Neuron (in vitro differentiated cells): Measurements from ENCODE around the gene RYR2.

Experiments used
- H2AFZ ChIP-seq: one replicate; pipeline ENCODE4 v1.6.1; 2013; ENCODE audit warnings: low read depth, mild to moderate bottlenecking, inconsistent platforms, low read length, moderate library complexity
- H3K27me3 ChIP-seq: one replicate; pipeline ENCODE4 v1.6.1; 2013; ENCODE audit warnings: low read length; ENCODE audit not compliant: insufficient read depth
- H3K36me3 ChIP-seq: one replicate; pipeline ENCODE4 v1.6.1; 2013; ENCODE audit warnings: low read length; ENCODE audit not compliant: insufficient read depth
- H3K4me1 ChIP-seq: one replicate; pipeline ENCODE4 v1.6.1; 2013; ENCODE audit warnings: low read length; ENCODE audit not compliant: insufficient read depth
- H3K4me3 ChIP-seq: 2 replicates; pipeline ENCODE4 v1.5.1; 2013; ENCODE audit warnings: mild to moderate bottlenecking, low read length, moderate library complexity
- H3K9me3 ChIP-seq: one replicate; pipeline ENCODE4 v1.6.1; 2013; ENCODE audit warnings: low read length

Gene RYR2

GRCh38 chr1:237041795-237042525 lies at the start of gene RYR2:
RYR2 (plus strand) TSS chr1:237042184; CDS start chr1:237042522, 338 bp downstream.
- peak within 1 kb of the TSS; percentile 43 for H3K4me3 ChIP-seq
- peak within 1 kb of the TSS; percentile 56 for H2AFZ ChIP-seq
- H3K9me3 ChIP-seq = no peaks in the 10 kb centered on the region
- H3K27me3 ChIP-seq = peaks cover 46% of the 10 kb centered on the region
- no peaks in the 10 kb centered on the region for H3K36me3 ChIP-seq
- H3K4me1 ChIP-seq = peaks cover 11% of the 10 kb centered on the region

- no peaks in the 10 kb centered on the region for H3K36me3 ChIP-seq
- no peak overlapping the region for H2AFZ ChIP-seq
- H3K4me3 ChIP-seq = no peak overlapping the region
- H3K4me1 ChIP-seq = no peaks in the 10 kb centered on the region
- no peaks in the 10 kb centered on the region for H3K9me3 ChIP-seq
- peaks cover 2% of the 10 kb centered on the region for H3K27me3 ChIP-seq
Observed at GRCh38 chr1:236992449-236992848, 49.5 kb upstream of the RYR2 start.

DNA sequence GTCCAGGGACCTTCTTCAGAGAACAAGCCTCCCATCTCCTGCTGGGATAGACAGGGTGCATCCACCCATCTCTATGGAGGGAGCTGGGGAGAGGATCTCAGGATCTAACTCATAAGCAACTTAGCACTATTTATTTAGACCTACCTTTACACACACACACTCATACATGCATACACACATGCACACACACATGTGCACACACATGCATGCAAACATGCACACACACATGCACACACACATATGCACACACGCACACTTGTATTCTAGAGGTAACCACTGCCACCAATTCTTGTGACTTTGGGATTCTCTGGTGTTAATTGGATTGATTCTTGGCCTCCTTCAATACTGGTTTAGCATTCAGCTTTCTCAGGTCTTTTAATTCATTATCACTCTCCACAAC lies 47.5 kb upstream of the RYR2 start:
- no peaks in the 10 kb centered on the region for H3K9me3 ChIP-seq
- H3K4me3 ChIP-seq = no peak overlapping the region
- H2AFZ ChIP-seq = no peak overlapping the region
- H3K36me3 ChIP-seq = no peaks in the 10 kb centered on the region
- H3K27me3 ChIP-seq = peaks cover 2% of the 10 kb centered on the region
- H3K4me1 ChIP-seq = no peaks in the 10 kb centered on the region

GRCh38 chr1:236997361-236997760 lies 44.6 kb upstream of the RYR2 start:
- Histone ChIP-seq H3K4me1 (no peaks in the 10 kb centered on the region), H2AFZ (no peak overlapping the region), H3K36me3 (no peaks in the 10 kb centered on the region), H3K27me3 (peaks cover 2% of the 10 kb centered on the region), H3K4me3 (no peak overlapping the region), H3K9me3 (no peaks in the 10 kb centered on the region)

DNA sequence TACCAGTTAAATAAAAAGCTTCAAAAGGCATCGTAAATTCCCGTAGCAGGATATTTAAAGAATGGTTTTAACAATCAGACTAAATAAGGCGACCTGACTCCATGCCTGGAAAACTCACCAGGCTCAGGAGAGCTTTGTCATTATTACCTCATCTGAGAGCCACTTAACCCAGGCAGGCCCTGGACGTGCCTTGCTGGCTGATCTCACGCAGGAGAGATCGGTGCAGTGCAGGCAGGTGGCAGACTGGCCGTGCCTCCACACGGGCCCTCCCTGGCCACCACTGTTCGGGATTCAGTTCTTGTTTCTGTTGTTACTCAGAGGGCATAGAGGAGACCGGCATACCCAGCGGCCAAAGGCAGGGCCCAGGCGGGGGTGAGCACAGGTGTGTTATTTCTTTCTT lies 44.1 kb upstream of the RYR2 start:
- Histone ChIP-seq H3K27me3 (peaks cover under 1% of the 10 kb centered on the region), H3K36me3 (no peaks in the 10 kb centered on the region), H3K4me3 (no peak overlapping the region), H3K9me3 (no peaks in the 10 kb centered on the region), H2AFZ (no peak overlapping the region), H3K4me1 (no peaks in the 10 kb centered on the region)

DNA sequence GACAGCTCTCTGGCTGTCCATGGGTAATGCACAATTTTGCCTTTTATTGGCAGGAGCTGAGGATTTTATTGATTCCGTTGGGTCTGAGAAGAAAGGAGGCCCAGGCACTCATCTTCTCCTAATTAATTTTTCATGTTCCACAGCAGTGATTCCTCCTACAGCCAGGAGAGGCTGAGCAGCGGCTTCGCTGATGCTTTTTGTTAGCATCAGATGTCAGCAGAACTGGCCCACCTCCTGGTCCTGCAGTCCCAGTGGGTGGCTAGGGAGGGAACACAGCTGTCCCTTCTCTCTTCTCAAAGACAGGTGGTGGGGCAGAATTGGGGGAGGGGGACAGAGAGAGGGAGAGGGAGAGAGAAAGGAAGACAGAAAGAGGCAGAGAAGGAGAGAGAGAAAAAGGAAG lies 43.4 kb upstream of the RYR2 start:
- no peak overlapping the region for H2AFZ ChIP-seq
- H3K4me1 ChIP-seq = no peaks in the 10 kb centered on the region
- no peaks in the 10 kb centered on the region for H3K9me3 ChIP-seq
- H3K27me3 ChIP-seq = no peaks in the 10 kb centered on the region
- H3K4me3 ChIP-seq = no peak overlapping the region
- H3K36me3 ChIP-seq = no peaks in the 10 kb centered on the region

DNA sequence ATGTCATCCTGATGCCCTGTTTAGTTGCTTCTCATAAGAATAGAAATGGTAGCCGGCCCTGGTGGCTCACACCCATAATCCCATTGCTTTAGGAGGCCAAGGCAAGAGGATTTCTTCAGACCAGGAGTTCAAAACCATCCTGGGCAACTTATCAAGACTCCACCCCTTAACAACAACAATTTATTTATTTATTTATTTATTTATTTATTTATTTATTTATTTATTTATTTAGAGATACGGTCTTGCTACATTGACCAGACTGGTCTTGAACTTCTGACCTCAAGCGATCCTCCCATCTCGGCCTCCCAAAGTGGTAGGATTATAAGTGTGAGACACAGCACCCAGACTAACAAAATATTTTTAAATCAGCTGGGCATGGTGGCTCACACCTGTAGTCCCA lies 41.8 kb upstream of the RYR2 start:
- H3K4me1 ChIP-seq = no peaks in the 10 kb centered on the region
- H3K4me3 ChIP-seq = no peak overlapping the region
- H2AFZ ChIP-seq = no peak overlapping the region
- no peaks in the 10 kb centered on the region for H3K9me3 ChIP-seq
- no peaks in the 10 kb centered on the region for H3K36me3 ChIP-seq
- H3K27me3 ChIP-seq = no peaks in the 10 kb centered on the region

GRCh38 chr1:237003516-237003915 lies 38.5 kb upstream of the RYR2 start:
- H3K4me1 ChIP-seq = no peaks in the 10 kb centered on the region
- H3K9me3 ChIP-seq = no peaks in the 10 kb centered on the region
- H3K36me3 ChIP-seq = no peaks in the 10 kb centered on the region

GRCh38 chr1:237004116-237004515 lies 37.9 kb upstream of the RYR2 start, which contains the start of gene MT1HL1:
MT1HL1 (minus strand) TSS chr1:237004441; CDS start chr1:237004372, 69 bp downstream.
- no peak within 1 kb of the TSS for H3K4me3 ChIP-seq

More at GRCh38 chr1:237003516-237003915, 38.5 kb upstream of the RYR2 start:
- Histone ChIP-seq H3K27me3 (peaks cover 10% of the 10 kb centered on the region), H2AFZ (no peak overlapping the region), H3K4me3 (no peak overlapping the region)

GRCh38 chr1:237005674-237006073 lies 36.3 kb upstream of the RYR2 start:
- peaks cover 13% of the 10 kb centered on the region for H3K27me3 ChIP-seq
- no peak overlapping the region for H2AFZ ChIP-seq
- no peaks in the 10 kb centered on the region for H3K9me3 ChIP-seq
- no peaks in the 10 kb centered on the region for H3K4me1 ChIP-seq
- no peaks in the 10 kb centered on the region for H3K36me3 ChIP-seq
- H3K4me3 ChIP-seq = no peak overlapping the region

More at GRCh38 chr1:237004116-237004515, 37.9 kb upstream of the RYR2 start, which contains the start of gene MT1HL1:
- H3K27me3 ChIP-seq = peaks cover 10% of the 10 kb centered on the region
- no peaks in the 10 kb centered on the region for H3K36me3 ChIP-seq
- H2AFZ ChIP-seq = no peak within 1 kb of the TSS
- H3K9me3 ChIP-seq = no peaks in the 10 kb centered on the region
- no peaks in the 10 kb centered on the region for H3K4me1 ChIP-seq

GRCh38 chr1:237007147-237007881 lies 34.7 kb upstream of the RYR2 start:
- Histone ChIP-seq H3K4me1 (no peaks in the 10 kb centered on the region), H3K4me3 (no peak overlapping the region), H2AFZ (no peak overlapping the region)

DNA sequence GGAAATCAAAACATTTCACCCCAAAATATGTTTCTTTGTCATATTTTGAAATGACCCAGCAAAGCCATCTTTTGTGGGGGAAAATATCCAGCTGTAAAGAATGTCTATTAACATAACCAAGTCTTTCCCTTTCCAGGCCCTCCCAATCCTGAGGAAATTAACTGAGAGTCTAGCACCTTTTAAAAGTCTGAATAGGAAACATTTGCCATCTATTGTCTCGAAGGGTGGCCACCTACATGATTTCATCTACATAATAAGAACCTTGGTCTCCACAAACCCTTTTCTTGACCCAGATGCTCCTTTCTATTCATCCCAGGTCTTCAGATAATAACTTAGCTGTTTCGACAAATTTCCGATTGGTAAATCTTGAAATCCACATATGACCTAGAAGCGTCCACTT lies 32.4 kb upstream of the RYR2 start:
- Histone ChIP-seq H3K4me1 (peaks cover 3% of the 10 kb centered on the region), H3K27me3 (peaks cover 18% of the 10 kb centered on the region), H2AFZ (no peak overlapping the region), H3K9me3 (no peaks in the 10 kb centered on the region), H3K4me3 (no peak overlapping the region), H3K36me3 (no peaks in the 10 kb centered on the region)

More at GRCh38 chr1:237007147-237007881, 34.7 kb upstream of the RYR2 start:
- H3K27me3 ChIP-seq = peaks cover 18% of the 10 kb centered on the region
- H3K9me3 ChIP-seq = no peaks in the 10 kb centered on the region
- no peaks in the 10 kb centered on the region for H3K36me3 ChIP-seq

GRCh38 chr1:237011432-237011831 lies 30.6 kb upstream of the RYR2 start:
- H3K36me3 ChIP-seq = no peaks in the 10 kb centered on the region
- H3K27me3 ChIP-seq = peaks cover 18% of the 10 kb centered on the region
- no peak overlapping the region for H2AFZ ChIP-seq
- peaks cover 3% of the 10 kb centered on the region for H3K4me1 ChIP-seq
- H3K9me3 ChIP-seq = no peaks in the 10 kb centered on the region
- no peak overlapping the region for H3K4me3 ChIP-seq
